Measurements from ENCODE around the gene PRAC2.
"Not testable (repeated sequence)": the region's sequence is repeated elsewhere in the genome, so short reads cannot be mapped to it uniquely, and the experiment has no call there.

Gene PRAC2

GRCh38 chr17:48692049-48692448 lies 30.9 kb upstream of the PRAC2 start:
- TF ChIP-seq CTCF (IDR thresholded peaks at IDR 0.05; ENCODE audit: low read depth, low read length): no peak
- in situ Hi-C loops (cut with HindIII; ENCODE audit: low sequenced_read_pairs): no loop called here
- DNase-seq (ENCODE audit: low read depth, low spot score): no peak
- H3K4me3 ChIP-seq (ENCODE audit: low read depth, low read length): no peak overlapping the region

GRCh38 chr17:48693178-48693577 lies 29.8 kb upstream of the PRAC2 start:
- no peak for TF ChIP-seq CTCF (IDR thresholded peaks at IDR 0.05; ENCODE audit: low read depth, low read length)
- in situ Hi-C loops (cut with HindIII; ENCODE audit: low sequenced_read_pairs): no loop called here
- no peak overlapping the region for H3K4me3 ChIP-seq (ENCODE audit: low read depth, low read length)
- no peak for DNase-seq (ENCODE audit: low read depth, low spot score)

GRCh38 chr17:48701864-48702532 lies 21.0 kb upstream of the PRAC2 start:
- in situ Hi-C loops (cut with HindIII; ENCODE audit: low sequenced_read_pairs): no loop called here
- no peak for TF ChIP-seq CTCF (IDR thresholded peaks at IDR 0.05; ENCODE audit: low read depth, low read length)
- DNase-seq (ENCODE audit: low read depth, low spot score): no peak
- no peak overlapping the region for H3K4me3 ChIP-seq (ENCODE audit: low read depth, low read length)

- TF ChIP-seq CTCF (IDR thresholded peaks at IDR 0.05; ENCODE audit: low read depth, low read length): no peak
- no peak for DNase-seq (ENCODE audit: low read depth, low spot score)
- in situ Hi-C loops (cut with HindIII; ENCODE audit: low sequenced_read_pairs): no loop called here
- no peak overlapping the region for H3K4me3 ChIP-seq (ENCODE audit: low read depth, low read length)
Measured at GRCh38 chr17:48704361-48705248, 18.4 kb upstream of the PRAC2 start.

GRCh38 chr17:48711128-48711527 lies 11.9 kb upstream of the PRAC2 start:
- no peak for DNase-seq (ENCODE audit: low read depth, low spot score)
- in situ Hi-C loops (cut with HindIII; ENCODE audit: low sequenced_read_pairs): no loop called here
- TF ChIP-seq CTCF (IDR thresholded peaks at IDR 0.05; ENCODE audit: low read depth, low read length): no peak
- no peak overlapping the region for H3K4me3 ChIP-seq (ENCODE audit: low read depth, low read length)

- no peak overlapping the region for H3K4me3 ChIP-seq (ENCODE audit: low read depth, low read length)
- no peak for TF ChIP-seq CTCF (IDR thresholded peaks at IDR 0.05; ENCODE audit: low read depth, low read length)
- in situ Hi-C loops (cut with HindIII; ENCODE audit: low sequenced_read_pairs): no loop called here
- no peak for DNase-seq (ENCODE audit: low read depth, low spot score)
Measured at GRCh38 chr17:48715496-48716399, 7.2 kb upstream of the PRAC2 start.

- DNase-seq (ENCODE audit: low read depth, low spot score); H3K4me3 ChIP-seq (ENCODE audit: low read depth, low read length); in situ Hi-C loops (cut with HindIII; ENCODE audit: low sequenced_read_pairs): not testable (repeated sequence)
Measured at GRCh38 chr17:48716549-48716948, 6.4 kb upstream of the PRAC2 start.

Measured in astrocyte of the spinal cord (primary cell).